K562 (cell line): ENCODE data around the gene SAMD8. TPM values are rescaled to one million over a fixed set of nuclear protein-coding genes. Genes with fewer than 3 reads are reported as not detected.
A peak's percentile ranks its signal among the peaks of the same experiment; 100 is the strongest.

Experiments
- ATAC-seq: fragments of 200-7000 bp; cut with Tn5 transposase; 3 replicates; pipeline ENCODE4 v1.9.1; 2020; ENCODE audit warnings: moderate library complexity
- BruUV-seq: library from RNA; stranded (reverse); fragments of 400-500 nt; replicated peaks from 2 replicates; lab custom pipeline; 2021; lab: Mats Ljungman, UMichigan
- CTCF ChIA-PET: fragments of 300-600 bp; formaldehyde crosslinking; extraction: SDS; loops from one replicate; lab custom pipeline; 2021; ENCODE audit warnings: low intra/inter-chr PET ratio; lab: Yijun Ruan, JAX
- POLR2A ChIA-PET: fragments of 300-600, 350-650 bp; sonication (Branson Sonifier 250); formaldehyde crosslinking; extraction: SDS; loops from one replicate; lab custom pipeline; 2021; ENCODE audit warnings: antibody characterized with exemption, inconsistent platforms; lab: Yijun Ruan, JAX
- DNase-seq, 4 experiments: peaks; one replicate each; pipeline versions ENCODE4 v3.0.0 to v3.0.0-alpha.2; 2011 to 2018; ENCODE audit warnings: low spot score in 3 of 4, mixed read lengths in 3 of 4; ENCODE audit errors: extremely low read depth in 1 of 4
- FAIRE-seq: peaks from 2 replicates; lab custom pipeline; 2011; peaks lifted over from hg19 to GRCh38; lab: Jason Lieb, UNC
- H2AFZ ChIP-seq: 2 replicates; pipeline ENCODE4 v1.6.0; 2011; ENCODE audit warnings: low read depth, low read length, control low read depth, inconsistent platforms
- H3K27ac ChIP-seq: fragments of 200-600 bp; 3 replicates; pipeline ENCODE4 v1.8.0; 2011; ENCODE audit warnings: low read depth, mild to moderate bottlenecking, control low read depth, inconsistent platforms, low read length, moderate library complexity, mixed read lengths; ENCODE audit errors: extremely low read depth
- H3K27me3 ChIP-seq, 2 experiments: fragments of 300-600 bp in 1 of 2; 2 replicates in 1 of 2; 3 replicates in 1 of 2; pipeline versions ENCODE4 v1.6.0 to v1.8.0; 2011; ENCODE audit warnings: inconsistent platforms in 2 of 2, low read length in 2 of 2, mild to moderate bottlenecking in 1 of 2, mixed read lengths in 1 of 2, moderate library complexity in 1 of 2; ENCODE audit not compliant: control insufficient read depth in 2 of 2, insufficient read depth in 2 of 2
- H3K36me3 ChIP-seq: fragments of 300-600 bp; 3 replicates; pipeline ENCODE4 v1.8.0; 2011; ENCODE audit warnings: mild to moderate bottlenecking, low read length, inconsistent platforms; ENCODE audit not compliant: control insufficient read depth, insufficient read depth
- H3K4me1 ChIP-seq, 2 experiments: fragments of 200-600 bp in 1 of 2; replicated peaks in 1 of 2; 2 replicates in 1 of 2; 3 replicates in 1 of 2; pipeline versions ENCODE4 v1.5.1 to v1.8.0; 2011; ENCODE audit warnings: inconsistent platforms in 2 of 2, low read length in 2 of 2, mild to moderate bottlenecking in 1 of 2, mixed read lengths in 1 of 2, moderate library complexity in 1 of 2; ENCODE audit not compliant: control insufficient read depth in 2 of 2, insufficient read depth in 2 of 2
- H3K4me2 ChIP-seq: 2 replicates; pipeline ENCODE4 v1.6.1; 2011; ENCODE audit warnings: low read length, control low read depth, inconsistent platforms, mixed read lengths; ENCODE audit not compliant: insufficient read depth
- H3K4me3 ChIP-seq: fragments of 200-600 bp; sonication (generic), shearing (Covaris generic); 2 replicates; pipeline ENCODE4 v1.5.1; 2016; ENCODE audit warnings: control low read depth, inconsistent platforms
- H3K79me2 ChIP-seq: fragments of 200-600 bp; 3 replicates; pipeline ENCODE4 v1.8.0; 2011; ENCODE audit warnings: low read length, inconsistent platforms; ENCODE audit not compliant: control insufficient read depth, insufficient read depth
- H3K9ac ChIP-seq, 2 experiments: 2 replicates each; pipeline versions ENCODE4 v1.6.0 to v1.6.1; 2011; ENCODE audit warnings: low read depth in 2 of 2, low read length in 2 of 2, control low read depth in 1 of 2, inconsistent platforms in 1 of 2, mild to moderate bottlenecking in 1 of 2, mixed read lengths in 1 of 2; ENCODE audit not compliant: insufficient read depth in 1 of 2
- H3K9me1 ChIP-seq: one replicate; pipeline ENCODE4 v1.6.0; 2011; ENCODE audit warnings: inconsistent platforms, mild to moderate bottlenecking, low read length, moderate library complexity; ENCODE audit not compliant: control insufficient read depth, insufficient read depth
- H3K9me3 ChIP-seq: replicated peaks from 2 replicates; pipeline ENCODE4 v1.5.1; 2011; ENCODE audit warnings: low read depth, low read length, inconsistent platforms; ENCODE audit not compliant: control insufficient read depth, insufficient read depth
- H4K20me1 ChIP-seq: replicated peaks from 2 replicates; pipeline ENCODE4 v1.6.1; 2011; ENCODE audit warnings: low read length, inconsistent platforms, mixed read lengths; ENCODE audit not compliant: control insufficient read depth, insufficient read depth
- ASH1L ChIP-seq: fragments of 450-650 bp; IDR thresholded peaks from 2 replicates; pipeline ENCODE4 v1.6.1; 2018; ENCODE audit warnings: borderline replicate concordance, mild to moderate bottlenecking, low read depth; ENCODE audit not compliant: partially characterized antibody
- FOXP4 ChIP-seq: sonication (generic); formaldehyde crosslinking; IDR thresholded peaks from 2 replicates; pipeline ENCODE4 v1.8.0; 2022; ENCODE audit warnings: mild to moderate bottlenecking, missing genetic modification reagents, borderline replicate concordance
- GTF3C2 ChIP-seq: IDR thresholded peaks from 3 replicates; pipeline ENCODE4 v1.6.1; 2011; ENCODE audit warnings: borderline replicate concordance, mild to moderate bottlenecking, moderate library complexity; ENCODE audit not compliant: insufficient read length; ENCODE audit errors: extremely low read depth
- L3MBTL2 ChIP-seq: fragments of 450-650 bp; IDR thresholded peaks from 2 replicates; pipeline ENCODE4 v1.6.1; 2016; ENCODE audit warnings: mild to moderate bottlenecking, moderate library complexity
- NCOA2 ChIP-seq, 2 experiments: fragments of 450-650 bp; IDR thresholded peaks; 2 replicates each; pipeline ENCODE4 v1.6.1; 2018; ENCODE audit warnings: mild to moderate bottlenecking in 2 of 2, moderate library complexity in 1 of 2; ENCODE audit not compliant: partially characterized antibody in 2 of 2
- NEUROD1 ChIP-seq: fragments of 150-350 bp; IDR thresholded peaks from 2 replicates; pipeline ENCODE4 v1.6.1; 2014; ENCODE audit warnings: borderline replicate concordance, low read length, low read depth; ENCODE audit not compliant: partially characterized antibody
- RBM15 ChIP-seq: fragments of 200-400 bp; formaldehyde crosslinking; IDR thresholded peaks from 2 replicates; pipeline ENCODE4 v1.6.1; 2018; ENCODE audit warnings: mild to moderate bottlenecking, low read length, moderate library complexity; ENCODE audit not compliant: insufficient read depth
- U2AF1 ChIP-seq: fragments of 200-400 bp; formaldehyde crosslinking; optimal IDR thresholded peaks from 2 replicates; pipeline ENCODE3; 2017; ENCODE audit warnings: mild to moderate bottlenecking, low read depth, low read length, moderate library complexity
- WGBS: fragments of 100-300 bp; shearing (Covaris generic); methylation state at CpG from one replicate; pipeline ENCODE4 v1.1.6; 2016; ENCODE audit warnings: low coverage, mixed read lengths; ENCODE audit not compliant: insufficient coverage; ENCODE audit errors: missing lambda C conversion rate; 5-methylcytosine and 5-hydroxymethylcytosine counted together
- in situ Hi-C: fragments of 300-500 bp; cut with MboI; formaldehyde crosslinking; loops from 4 replicates; pipeline ENCODE4 v1.15.0; 2018; ENCODE audit warnings: inconsistent platforms, mixed read lengths
- intact Hi-C: fragments of 100-400 bp; cut with micrococcal nuclease; formaldehyde crosslinking; loops from 2 replicates; pipeline ENCODE4 v1.14.2; 2022
- polyA plus RNA-seq, 8 experiments: library from polyadenylated mRNA; depleted of rRNA in 4 of 8; stranded (reverse) in 5 of 8; unstranded in 3 of 8; fragments of >200 nt; fragmentation: Nextera tagmentation in 2 of 8; fragmentation: Illumina TruSeq in 1 of 8; extraction: Ambion mirVana in 2 of 8; extraction: Trizol in 1 of 8; gene quantifications; 2 replicates each; pipeline versions ENCODE4 v1.2.1 to v1.2.3, GENCODE V29; 2011 to 2014; ENCODE audit warnings: inconsistent platforms in 1 of 8, missing spikeins in 1 of 8
- total RNA-seq, 7 experiments: library from RNA; depleted of rRNA in 6 of 7; stranded (reverse); fragments of >200 nt in 6 of 7; fragmentation: Illumina TruSeq in 2 of 7; extraction: Trizol in 2 of 7; gene quantifications; 2 replicates each; pipeline versions ENCODE4 v1.2.1 to v1.2.3, GENCODE V29; 2011 to 2021; ENCODE audit warnings: low replicate concordance in 1 of 7
- TF ChIP-seq, protein P1 (sequence below), 2 experiments: fragments of 150-350 bp in 1 of 2; IDR thresholded peaks; 2 replicates each; pipeline ENCODE4 v1.6.1; 2012 to 2016; ENCODE audit warnings: low read depth in 2 of 2, low read length in 2 of 2, mild to moderate bottlenecking in 1 of 2, moderate library complexity in 1 of 2
- TF ChIP-seq, protein P2 (sequence below): fragments of 450-650 bp; IDR thresholded peaks from 2 replicates; pipeline ENCODE4 v1.6.1; 2017; ENCODE audit warnings: antibody characterized with exemption

SAMD8 gene
- total and polyA plus RNA-seq, 9 of the 15 experiments (the other 6 are each of a cell fraction or from before 2014, with no cell fraction given), result 2.7 to 16.1 (median 6.2) TPM

DNA sequence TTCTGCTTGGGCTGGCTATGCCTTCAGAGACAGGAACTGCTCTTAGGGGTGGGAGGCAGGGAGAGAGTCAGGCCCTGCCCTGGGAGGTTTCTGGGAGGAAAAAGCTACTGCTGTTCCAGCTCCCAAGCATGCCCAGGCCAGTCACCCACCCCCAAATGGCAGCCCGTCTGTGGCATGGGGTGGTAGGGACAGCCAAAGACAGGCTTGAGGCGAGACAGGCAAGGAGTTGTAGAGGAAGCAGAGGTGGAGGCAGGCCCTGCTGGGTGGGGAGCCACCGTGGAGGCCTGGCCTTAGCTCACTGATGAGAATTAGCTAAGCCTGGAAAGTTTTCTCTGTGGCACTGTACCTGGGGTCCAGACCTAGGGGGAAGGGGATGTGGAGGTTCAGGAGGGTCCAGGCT is 6.6 kb upstream of the SAMD8 start:
- H2AFZ ChIP-seq, result no peak overlapping the region
- H3K9me3 ChIP-seq, result no peaks in the 10 kb centered on the region
- H4K20me1 ChIP-seq, result peaks cover under 1% of the 10 kb centered on the region; the same call in 1 of the 2 replicates
- no peak for FAIRE-seq
- peak overlapping the region in 1 of 2 experiments; percentile 72; a peak in 2 of 4 replicates for H3K9ac ChIP-seq
- ATAC-seq, result no peak
- 54% methylated on average over 3 of the region's 3 CpGs for WGBS
- intact Hi-C loops (loop anchor here (5.0 to 10.0 kb wide), 3 partner anchors 278 to 863 kb away; partner anchors contain the start of gene KAT6B), in situ Hi-C loops (no loop called here)
- no peaks in the 10 kb centered on the region for H3K36me3 ChIP-seq
- 0 out of 3 replicates have a peak overlapping the region, but pooled peaks have one; percentile 17 for H3K27ac ChIP-seq
- peaks cover 50 to 68% of the 10 kb centered on the region in 2 experiments for H3K4me1 ChIP-seq
- no peak overlapping the region for H3K4me3 ChIP-seq
- H3K9me1 ChIP-seq, result no peaks in the 10 kb centered on the region
- ChIA-PET POLR2A (interaction anchor here (0.5 to 1.6 kb wide), 5 partner anchors 9 to 517 kb away, joined by 3 to 4 read pairs (median 3); partner anchors contain the start of gene VDAC2), CTCF (no interaction called here)
- no peak overlapping the region for H3K4me2 ChIP-seq
- peaks cover 16% of the 10 kb centered on the region; the same call in 1 of the 3 replicates for H3K79me2 ChIP-seq
- H3K27me3 ChIP-seq, result no peaks in the 10 kb centered on the region
- no peak for DNase-seq
- BruUV-seq, result no TSS peak
- no peak for TF ChIP-seq GTF3C2
- TF ChIP-seq FOXP4, result no peak
- TF ChIP-seq NEUROD1, result no peak
- TF ChIP-seq L3MBTL2, result no peak
- no peak for TF ChIP-seq NCOA2 (IDR thresholded peaks at IDR 0.05; ENCODE audit: partially characterized antibody in 2 of 2)
- no peak for TF ChIP-seq RBM15
- TF ChIP-seq U2AF1, result no peak
- TF ChIP-seq, protein P1, sequence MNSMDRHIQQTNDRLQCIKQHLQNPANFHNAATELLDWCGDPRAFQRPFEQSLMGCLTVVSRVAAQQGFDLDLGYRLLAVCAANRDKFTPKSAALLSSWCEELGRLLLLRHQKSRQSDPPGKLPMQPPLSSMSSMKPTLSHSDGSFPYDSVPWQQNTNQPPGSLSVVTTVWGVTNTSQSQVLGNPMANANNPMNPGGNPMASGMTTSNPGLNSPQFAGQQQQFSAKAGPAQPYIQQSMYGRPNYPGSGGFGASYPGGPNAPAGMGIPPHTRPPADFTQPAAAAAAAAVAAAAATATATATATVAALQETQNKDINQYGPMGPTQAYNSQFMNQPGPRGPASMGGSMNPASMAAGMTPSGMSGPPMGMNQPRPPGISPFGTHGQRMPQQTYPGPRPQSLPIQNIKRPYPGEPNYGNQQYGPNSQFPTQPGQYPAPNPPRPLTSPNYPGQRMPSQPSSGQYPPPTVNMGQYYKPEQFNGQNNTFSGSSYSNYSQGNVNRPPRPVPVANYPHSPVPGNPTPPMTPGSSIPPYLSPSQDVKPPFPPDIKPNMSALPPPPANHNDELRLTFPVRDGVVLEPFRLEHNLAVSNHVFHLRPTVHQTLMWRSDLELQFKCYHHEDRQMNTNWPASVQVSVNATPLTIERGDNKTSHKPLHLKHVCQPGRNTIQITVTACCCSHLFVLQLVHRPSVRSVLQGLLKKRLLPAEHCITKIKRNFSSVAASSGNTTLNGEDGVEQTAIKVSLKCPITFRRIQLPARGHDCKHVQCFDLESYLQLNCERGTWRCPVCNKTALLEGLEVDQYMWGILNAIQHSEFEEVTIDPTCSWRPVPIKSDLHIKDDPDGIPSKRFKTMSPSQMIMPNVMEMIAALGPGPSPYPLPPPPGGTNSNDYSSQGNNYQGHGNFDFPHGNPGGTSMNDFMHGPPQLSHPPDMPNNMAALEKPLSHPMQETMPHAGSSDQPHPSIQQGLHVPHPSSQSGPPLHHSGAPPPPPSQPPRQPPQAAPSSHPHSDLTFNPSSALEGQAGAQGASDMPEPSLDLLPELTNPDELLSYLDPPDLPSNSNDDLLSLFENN (IDR thresholded peaks at IDR 0.05; ENCODE audit: low read depth in 2 of 2, low read length in 2 of 2), result no peak
- TF ChIP-seq ASH1L, result no peak
- TF ChIP-seq, protein P2, sequence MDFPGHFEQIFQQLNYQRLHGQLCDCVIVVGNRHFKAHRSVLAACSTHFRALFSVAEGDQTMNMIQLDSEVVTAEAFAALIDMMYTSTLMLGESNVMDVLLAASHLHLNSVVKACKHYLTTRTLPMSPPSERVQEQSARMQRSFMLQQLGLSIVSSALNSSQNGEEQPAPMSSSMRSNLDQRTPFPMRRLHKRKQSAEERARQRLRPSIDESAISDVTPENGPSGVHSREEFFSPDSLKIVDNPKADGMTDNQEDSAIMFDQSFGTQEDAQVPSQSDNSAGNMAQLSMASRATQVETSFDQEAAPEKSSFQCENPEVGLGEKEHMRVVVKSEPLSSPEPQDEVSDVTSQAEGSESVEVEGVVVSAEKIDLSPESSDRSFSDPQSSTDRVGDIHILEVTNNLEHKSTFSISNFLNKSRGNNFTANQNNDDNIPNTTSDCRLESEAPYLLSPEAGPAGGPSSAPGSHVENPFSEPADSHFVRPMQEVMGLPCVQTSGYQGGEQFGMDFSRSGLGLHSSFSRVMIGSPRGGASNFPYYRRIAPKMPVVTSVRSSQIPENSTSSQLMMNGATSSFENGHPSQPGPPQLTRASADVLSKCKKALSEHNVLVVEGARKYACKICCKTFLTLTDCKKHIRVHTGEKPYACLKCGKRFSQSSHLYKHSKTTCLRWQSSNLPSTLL, result no peak
